ENCODE measurements around the gene CHIC2. TPM values are rescaled to one million over a fixed set of nuclear protein-coding genes. Genes with fewer than 3 reads are reported as not detected.

CHIC2 gene
- total RNA-seq, 1 donor from 2014 or later, result 16.5 TPM

- peaks cover 31% of the 10 kb centered on the region for H3K4me1 Mint-ChIP-seq (ENCODE audit: unreplicated experiment)
- H3K27me3 Mint-ChIP-seq, result peaks cover 96% of the 10 kb centered on the region
- H3K36me3 Mint-ChIP-seq, result no peaks in the 10 kb centered on the region
- no peak overlapping the region for H3K4me3 Mint-ChIP-seq
- no peak for TF ChIP-seq CTCF (conservative IDR thresholded peaks at IDR 0.05)
- no peak for DNase-seq (ENCODE audit: extremely low spot score, unreplicated experiment)
- no peaks in the 10 kb centered on the region for H3K9me3 Mint-ChIP-seq
- no peak overlapping the region for H3K27ac Mint-ChIP-seq
Observed at GRCh38 chr4:54104907-54105306, 40.5 kb upstream of the CHIC2 start.

DNA sequence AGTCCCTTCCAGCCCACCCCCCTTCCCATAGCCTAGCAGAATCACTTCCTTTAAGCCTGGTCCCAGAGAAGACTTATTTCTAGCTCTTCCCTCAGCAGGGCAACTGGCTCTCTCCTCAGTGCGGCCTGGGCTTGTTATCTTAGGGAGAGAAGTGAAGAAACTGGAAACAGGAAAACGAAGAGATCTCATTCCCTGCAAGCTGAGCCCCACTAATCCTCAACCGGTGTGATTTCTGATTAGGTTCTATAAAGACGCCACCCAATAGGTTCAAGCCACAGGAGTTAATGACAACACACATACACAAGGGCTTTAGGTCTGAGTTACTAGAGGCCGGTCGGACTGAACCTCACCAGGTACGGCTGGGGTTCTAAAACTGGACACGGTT is 38.8 kb upstream of the CHIC2 start:
- Mint-ChIP-seq H3K36me3 (no peaks in the 10 kb centered on the region), H3K4me3 (peak overlapping the region; percentile 68), H3K4me1 (ENCODE audit: unreplicated experiment) (peaks cover 25% of the 10 kb centered on the region), H3K27ac (no peak overlapping the region), H3K27me3 (peaks cover 95% of the 10 kb centered on the region), H3K9me3 (no peaks in the 10 kb centered on the region)
- no peak for TF ChIP-seq CTCF (conservative IDR thresholded peaks at IDR 0.05)
- no peak for DNase-seq (ENCODE audit: extremely low spot score, unreplicated experiment)

DNA sequence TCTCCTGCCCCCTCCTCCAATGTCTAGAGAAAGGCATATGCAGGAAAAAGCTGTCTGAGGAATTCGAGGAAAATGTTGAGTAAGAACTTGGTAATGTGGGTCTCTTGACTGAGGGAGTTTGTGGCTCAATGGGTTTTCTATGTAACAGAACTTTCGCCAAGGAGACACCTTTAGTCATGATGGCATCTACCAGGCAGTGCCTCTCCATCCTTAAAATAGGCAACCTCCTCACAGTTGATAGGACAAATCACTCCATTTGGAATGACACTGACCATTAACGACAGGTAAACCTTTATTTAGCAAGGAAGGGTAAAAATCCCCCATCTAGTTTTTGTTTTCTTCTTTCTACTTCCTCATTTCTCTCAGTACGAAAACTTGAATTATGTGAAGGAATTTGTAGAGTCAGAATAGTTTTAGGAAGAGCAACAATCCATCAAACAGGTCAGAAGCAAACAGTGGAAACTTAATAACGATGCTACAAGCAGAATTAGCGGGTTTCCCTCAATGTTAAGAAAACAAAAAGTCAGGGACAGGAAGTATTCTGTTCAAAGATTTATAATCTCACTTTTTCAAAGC is 38.2 kb upstream of the CHIC2 start:
- peaks cover 95% of the 10 kb centered on the region for H3K27me3 Mint-ChIP-seq
- H3K4me3 Mint-ChIP-seq, result peak overlapping the region; percentile 68
- no peak overlapping the region for H3K27ac Mint-ChIP-seq
- no peak for TF ChIP-seq CTCF (conservative IDR thresholded peaks at IDR 0.05)
- H3K4me1 Mint-ChIP-seq (ENCODE audit: unreplicated experiment), result peaks cover 24% of the 10 kb centered on the region
- DNase-seq (ENCODE audit: extremely low spot score, unreplicated experiment), result no peak
- H3K9me3 Mint-ChIP-seq, result no peaks in the 10 kb centered on the region
- H3K36me3 Mint-ChIP-seq, result no peaks in the 10 kb centered on the region

DNA sequence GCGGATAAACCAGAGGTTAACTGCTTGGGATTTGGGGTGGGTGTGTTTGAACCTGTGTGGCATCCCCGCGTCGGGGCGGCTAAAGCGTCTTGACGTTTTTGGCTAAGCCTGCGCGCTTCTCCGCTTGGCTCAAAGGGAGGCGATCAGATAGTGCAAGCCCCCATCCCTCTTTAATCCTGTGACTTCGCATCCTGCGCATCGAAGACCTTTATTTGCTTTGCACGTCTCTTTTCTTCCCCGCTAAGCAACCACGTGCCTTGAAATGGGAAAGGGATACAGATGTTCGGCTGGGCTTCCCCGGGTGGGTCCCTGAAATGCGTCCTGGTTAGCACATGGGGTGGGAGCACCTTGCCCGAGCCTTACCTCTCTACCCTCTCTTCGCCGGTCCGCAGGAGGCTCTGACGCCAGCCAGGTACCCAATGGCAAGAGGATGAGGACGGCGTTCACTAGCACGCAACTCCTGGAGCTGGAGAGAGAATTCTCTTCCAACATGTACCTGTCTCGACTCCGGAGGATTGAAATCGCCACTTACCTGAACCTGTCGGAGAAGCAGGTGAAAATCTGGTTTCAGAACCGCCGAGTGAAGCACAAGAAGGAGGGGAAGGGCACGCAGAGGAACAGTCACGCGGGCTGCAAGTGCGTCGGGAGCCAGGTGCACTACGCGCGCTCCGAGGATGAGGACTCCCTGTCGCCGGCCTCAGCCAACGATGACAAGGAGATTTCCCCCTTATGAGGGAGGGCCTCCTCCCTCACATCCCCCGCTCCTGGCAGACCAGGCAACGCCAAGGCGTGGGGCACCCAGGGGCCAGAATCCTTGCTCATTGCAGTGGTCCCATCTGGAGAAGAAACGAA is 37.0 kb upstream of the CHIC2 start:
- DNase-seq (ENCODE audit: extremely low spot score, unreplicated experiment), result no peak
- TF ChIP-seq CTCF (conservative IDR thresholded peaks at IDR 0.05), result no peak
- H3K27ac Mint-ChIP-seq, result peak overlapping the region; percentile 41
- peaks cover 95% of the 10 kb centered on the region for H3K27me3 Mint-ChIP-seq
- no peaks in the 10 kb centered on the region for H3K9me3 Mint-ChIP-seq
- H3K36me3 Mint-ChIP-seq, result no peaks in the 10 kb centered on the region
- peaks cover 22% of the 10 kb centered on the region for H3K4me1 Mint-ChIP-seq (ENCODE audit: unreplicated experiment)
- H3K4me3 Mint-ChIP-seq, result peak overlapping the region; percentile 78

- H3K36me3 Mint-ChIP-seq, result no peaks in the 10 kb centered on the region
- no peak for TF ChIP-seq CTCF (conservative IDR thresholded peaks at IDR 0.05)
- H3K9me3 Mint-ChIP-seq, result no peaks in the 10 kb centered on the region
- peak overlapping the region; percentile 41 for H3K27ac Mint-ChIP-seq
- H3K27me3 Mint-ChIP-seq, result peaks cover 96% of the 10 kb centered on the region
- DNase-seq (ENCODE audit: extremely low spot score, unreplicated experiment), result no peak
- peak overlapping the region; percentile 78 for H3K4me3 Mint-ChIP-seq
- H3K4me1 Mint-ChIP-seq (ENCODE audit: unreplicated experiment), result peaks cover 25% of the 10 kb centered on the region
Observed at GRCh38 chr4:54100595-54101189, 36.3 kb upstream of the CHIC2 start.
